GM19395 (cell line): ENCODE data around the gene ELF2.
"Not testable (repeated sequence)": the region's sequence is repeated elsewhere in the genome, so short reads cannot be mapped to it uniquely, and the experiment has no call there.

Experiments
- ATAC-seq: cut with Tn5 transposase; IDR thresholded peaks from one replicate; pipeline ENCODE4 v1.9.1; 2021; ENCODE audit warnings: mild to moderate bottlenecking, moderate library complexity; ENCODE audit not compliant: unreplicated experiment

Gene ELF2

DNA sequence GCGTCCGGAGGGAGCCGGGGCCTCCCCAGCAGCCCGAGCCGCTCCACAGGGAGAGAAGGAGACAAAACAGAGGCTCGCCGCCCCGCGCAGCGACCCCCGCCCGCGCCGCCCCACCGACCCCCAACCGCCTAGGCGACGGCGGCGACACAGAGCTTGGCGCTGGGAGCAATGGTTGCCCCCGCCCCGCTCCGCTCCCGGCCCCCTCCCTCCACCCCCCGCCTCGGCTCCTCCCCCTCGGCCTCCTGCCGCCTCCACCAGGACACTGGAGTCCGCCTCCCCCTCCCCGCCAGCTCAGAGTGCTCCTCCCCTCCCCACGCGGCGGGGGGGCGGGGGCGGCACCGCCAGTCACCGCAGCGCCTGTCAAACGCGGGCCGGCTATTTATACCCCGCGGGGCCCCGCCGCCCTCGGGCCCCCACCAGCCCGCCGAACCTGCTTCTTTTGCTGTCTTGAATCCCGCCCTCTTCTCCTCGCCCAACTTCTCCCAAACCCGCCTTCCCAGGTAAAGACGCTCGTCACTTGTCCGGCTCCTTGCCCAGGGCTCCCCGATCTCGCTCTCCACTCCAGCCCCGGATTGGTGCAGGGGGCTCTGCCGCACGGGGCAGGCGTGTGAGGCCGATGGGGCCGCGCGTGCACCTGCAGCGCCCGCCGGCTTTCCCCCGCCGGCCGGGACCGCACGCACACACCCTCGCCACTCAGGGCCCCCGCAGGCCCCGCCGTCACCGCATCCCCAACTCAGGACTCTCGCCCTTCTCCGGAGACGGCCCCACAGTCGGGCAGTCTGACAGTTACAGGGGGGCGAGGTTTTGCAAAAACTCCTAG, at the start of gene ELF2:
Gene ELF2 (minus strand): TSS at position 170 of the 820 bp plus-strand sequence. CDS start 39,517 bp downstream, outside the sequence.
- ATAC-seq = peak; percentile 41

DNA sequence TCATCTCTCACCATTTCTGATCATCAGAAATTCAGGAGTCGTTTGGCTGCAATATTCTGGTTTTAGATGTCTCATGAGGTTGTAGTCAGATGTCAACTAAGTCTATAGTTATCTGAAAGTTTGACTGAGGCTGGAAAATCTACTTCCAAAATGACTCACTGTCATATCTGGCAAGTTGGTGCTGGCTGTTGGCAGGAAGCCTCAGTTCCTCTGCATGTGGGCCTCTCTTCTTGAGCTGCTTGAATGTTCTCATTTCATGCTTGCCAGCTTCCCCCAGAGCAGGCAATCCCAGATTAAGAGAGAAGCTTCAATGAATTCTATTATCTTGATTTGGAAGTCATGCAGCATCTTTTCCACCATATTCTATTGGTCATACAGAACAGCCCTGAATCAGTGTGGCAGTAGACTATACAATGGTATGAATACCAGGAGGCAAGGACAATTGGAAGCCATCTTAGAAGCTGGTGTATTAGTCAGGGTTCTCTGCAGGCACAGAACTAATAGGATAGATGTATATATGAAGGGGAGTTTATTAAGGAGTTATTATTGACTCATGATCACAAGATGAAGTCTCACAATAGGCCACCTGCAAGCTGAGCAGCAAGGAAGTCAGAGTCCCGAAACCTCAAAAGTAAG, 46.8 kb upstream of the ELF2 start:
- peak; percentile 75 for ATAC-seq

DNA sequence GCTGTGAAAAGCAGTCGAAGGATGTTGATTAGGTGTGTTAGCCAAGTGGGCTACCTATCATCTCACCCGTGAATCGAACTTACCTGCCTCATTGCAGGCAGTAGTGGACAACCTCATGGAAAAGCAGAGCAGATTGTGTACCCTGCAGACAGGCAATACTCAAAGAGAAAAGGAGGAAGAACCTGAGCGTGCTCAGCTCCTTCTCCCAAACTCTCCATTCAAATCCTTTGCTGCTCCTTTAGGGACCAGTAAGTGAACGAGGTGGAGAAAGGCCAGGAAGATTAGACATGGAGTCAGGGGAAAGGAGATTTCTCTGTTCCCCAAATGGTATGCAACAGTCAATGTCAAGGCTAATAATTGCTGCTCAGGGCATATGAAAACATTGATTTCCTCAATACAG, 45.2 kb upstream of the ELF2 start:
- ATAC-seq = no peak

DNA sequence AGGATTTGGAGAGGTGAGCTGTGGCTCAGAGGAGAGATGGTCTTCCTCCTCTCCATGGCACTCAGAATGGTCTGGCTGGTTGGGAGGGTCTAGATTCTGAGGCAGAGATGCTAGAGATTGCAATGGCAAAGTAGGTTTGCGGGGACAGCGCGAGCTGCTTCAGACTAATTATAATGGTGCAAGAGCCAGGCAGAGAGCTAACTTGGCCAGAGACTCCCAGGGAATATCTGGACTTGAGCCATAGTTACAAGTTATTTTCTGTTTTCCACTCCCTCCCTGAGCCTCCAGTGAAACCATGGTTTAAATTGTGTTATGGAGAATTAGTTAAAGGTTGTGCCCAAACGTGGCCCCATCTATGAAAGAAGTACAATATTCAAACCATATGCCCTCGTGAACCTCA, 44.7 kb upstream of the ELF2 start:
- ATAC-seq = no peak

DNA sequence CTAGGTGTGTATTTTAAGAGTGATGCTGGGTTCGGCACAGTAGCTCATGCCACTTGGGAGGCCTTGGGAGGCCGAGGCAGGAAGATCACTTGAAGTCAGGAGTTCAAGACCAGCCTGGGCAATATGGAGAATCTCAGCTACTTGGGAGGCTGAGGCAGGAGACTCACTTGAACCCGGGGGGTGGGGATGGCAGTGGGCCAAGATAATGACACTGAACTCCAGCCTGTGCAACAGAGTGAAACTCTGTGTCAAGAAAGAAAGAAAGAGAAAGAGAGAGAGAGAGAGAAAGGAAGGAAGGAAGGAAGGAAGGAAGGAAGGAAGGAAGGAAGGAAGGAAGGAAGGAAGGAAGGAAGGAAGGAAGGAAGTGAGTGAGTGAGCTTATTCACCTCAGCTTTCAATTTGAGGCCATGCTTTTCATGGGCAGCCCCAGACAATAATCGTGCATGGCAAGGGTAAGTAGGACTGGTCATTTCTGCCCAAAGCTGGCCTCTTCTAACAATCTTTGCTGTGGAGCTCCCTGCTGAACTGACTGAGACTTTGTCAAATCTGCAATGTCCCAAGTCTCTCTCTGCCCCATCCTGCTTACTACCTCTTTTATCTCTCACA, 42.5 kb upstream of the ELF2 start:
- ATAC-seq = no peak

DNA sequence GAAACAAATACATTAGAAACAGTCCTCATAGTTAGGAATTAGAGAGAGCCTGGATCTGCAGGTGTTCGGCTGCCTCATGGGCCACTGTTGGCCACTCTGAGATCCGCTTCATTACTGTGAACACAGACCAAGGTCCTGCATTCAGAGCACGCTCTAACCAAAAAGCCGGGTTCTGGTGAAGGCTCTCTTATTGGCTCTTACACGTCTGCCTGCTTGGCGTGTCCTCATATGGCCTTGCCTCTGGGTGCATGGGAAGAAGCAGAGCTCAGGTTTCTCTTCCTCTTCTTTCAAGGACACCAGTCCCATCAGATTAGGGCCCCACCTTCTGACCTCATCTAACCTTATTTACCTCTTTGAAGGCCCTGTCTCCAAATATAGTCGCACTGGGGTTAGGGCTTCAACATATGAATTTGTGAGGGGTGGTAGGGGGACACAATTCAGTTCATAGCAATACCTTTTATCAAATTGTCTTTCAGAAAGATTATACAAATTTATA, 37.1 kb upstream of the ELF2 start:
- peak; percentile 100 for ATAC-seq

DNA sequence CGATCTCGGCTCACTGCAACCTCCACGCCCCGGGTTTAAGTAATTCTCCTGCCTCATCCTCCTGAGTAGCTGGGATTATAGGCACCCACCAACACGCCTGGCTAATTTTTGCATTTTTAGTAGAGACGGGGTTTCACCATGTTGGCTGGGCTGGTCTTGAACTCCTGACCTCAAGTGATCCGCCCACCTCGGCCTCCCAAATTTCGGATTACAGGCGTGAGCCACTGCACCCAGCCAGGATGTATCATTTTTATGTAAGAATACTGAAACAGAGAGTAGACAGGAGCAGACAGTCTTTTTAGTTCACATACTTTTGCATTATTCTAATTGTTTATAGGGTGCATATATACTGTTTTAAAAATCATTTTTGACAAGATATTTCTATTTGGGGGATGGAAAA, 36.6 kb upstream of the ELF2 start:
- peak; percentile 29 for ATAC-seq

DNA sequence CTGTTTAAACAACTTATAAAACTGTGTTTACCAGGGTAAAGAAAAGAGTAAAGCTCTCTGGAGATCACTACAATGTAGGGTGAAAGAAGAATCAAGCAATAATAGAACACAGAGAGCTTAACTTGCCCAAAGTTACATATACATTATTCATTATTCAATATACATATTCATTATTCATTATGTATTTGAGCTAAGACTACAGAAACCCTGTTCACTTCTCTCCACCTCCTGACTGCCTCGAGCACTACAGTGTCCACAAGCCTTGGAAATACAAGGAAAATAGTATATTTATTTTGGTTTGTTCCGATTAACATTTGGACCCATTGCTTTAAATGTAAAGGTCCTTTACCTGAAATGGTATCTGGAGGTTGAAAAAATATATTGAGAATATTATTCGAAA, 35.9 kb upstream of the ELF2 start:
- no peak for ATAC-seq

DNA sequence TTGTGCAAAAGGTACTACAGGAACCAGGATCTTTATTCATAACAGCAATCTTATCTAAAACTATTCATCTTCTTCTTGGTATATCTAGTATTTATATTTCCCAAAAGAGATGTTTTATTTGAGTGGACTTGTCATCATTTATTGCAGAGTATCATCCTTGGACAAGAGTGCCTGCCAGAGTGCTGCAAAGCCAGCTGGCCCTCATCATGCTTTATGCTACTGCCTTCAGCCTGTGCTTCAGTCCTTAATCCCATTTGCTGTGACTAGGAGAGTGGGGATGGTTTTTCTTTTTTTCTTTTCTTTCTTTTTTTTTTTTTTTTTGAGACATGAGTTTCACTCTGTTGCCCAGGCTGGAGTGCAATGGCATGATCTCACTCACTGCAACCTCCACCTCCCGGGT, 33.5 kb upstream of the ELF2 start:
- no peak for ATAC-seq

DNA sequence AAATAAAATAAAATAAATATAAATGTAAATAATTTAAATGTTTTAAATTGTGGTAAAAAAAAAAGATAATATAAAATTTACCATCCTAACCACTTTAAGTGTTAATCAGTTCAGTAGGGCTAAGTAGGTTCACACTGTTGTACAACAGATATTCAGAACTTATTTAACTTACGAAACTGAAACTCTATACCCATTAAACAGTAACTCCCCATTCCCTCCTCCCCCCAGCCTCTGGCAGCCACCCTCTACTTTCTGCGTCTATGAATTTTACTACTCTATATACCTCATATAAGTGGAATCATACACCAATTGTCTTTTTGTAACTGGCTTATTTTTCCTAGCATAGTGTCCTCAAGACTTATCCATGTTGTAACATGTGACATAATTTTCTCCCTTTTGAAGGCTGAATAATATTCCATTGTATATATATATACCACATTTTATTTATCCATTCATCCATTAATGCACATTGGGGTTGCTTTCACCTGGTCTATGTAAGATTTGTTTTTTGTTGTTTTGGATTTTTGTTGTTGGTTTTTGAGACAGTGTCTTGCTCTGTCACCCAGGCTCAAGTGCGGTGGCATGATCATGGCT, 32.5 kb upstream of the ELF2 start:
- no peak for ATAC-seq

DNA sequence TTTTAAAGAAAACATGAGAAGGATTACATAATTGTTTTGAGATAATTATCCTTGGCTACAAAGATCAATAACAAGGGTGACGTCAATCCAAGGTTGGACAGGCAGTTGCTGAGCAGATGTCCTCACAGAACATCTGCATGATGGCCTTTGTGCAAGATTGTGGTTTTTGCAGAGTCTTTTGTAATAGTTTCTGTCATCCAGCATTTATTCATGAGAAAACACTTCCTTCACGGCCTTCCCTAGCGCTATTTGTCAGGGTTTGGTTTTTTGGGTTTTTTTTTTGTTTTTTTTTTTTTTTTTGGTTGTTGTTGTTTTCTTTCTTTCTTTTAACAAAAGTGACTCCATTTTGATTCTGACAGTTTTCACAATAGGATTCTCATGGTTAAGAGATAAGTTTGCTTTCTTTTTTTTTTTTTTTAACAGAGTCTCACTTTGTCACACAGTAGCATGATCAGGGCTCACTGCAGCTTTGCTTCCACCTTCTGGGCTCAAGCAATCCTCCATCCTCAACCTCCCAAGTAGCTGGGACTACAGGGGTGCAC, 31.5 kb upstream of the ELF2 start:
- peak; percentile 61 for ATAC-seq

DNA sequence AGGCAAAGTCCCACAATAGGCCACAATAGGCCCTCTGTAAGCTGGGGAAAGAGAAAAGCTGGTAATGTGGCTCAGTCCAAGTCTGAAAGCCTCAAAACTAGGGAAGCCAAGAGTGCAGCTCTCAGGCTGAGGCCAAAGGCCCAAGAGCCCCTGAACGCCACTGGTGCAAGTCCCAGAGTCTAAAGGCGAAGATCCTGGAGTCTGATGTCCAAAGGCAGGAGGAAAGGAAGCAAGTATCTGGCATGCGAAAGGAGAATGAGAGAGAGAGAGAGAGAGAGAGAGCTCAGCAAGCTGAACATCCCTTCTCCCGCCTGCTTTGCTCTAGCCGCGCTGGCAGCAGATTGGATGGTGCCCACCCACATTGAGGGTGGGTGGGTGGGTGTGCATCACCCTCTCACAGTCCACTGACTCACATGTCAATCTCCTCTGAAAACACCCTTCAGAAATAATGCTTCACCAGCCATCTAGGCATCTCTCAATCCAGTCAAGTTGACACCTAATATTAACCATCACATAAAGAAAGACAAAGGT, 30.9 kb upstream of the ELF2 start:
- peak; percentile 28 for ATAC-seq

DNA sequence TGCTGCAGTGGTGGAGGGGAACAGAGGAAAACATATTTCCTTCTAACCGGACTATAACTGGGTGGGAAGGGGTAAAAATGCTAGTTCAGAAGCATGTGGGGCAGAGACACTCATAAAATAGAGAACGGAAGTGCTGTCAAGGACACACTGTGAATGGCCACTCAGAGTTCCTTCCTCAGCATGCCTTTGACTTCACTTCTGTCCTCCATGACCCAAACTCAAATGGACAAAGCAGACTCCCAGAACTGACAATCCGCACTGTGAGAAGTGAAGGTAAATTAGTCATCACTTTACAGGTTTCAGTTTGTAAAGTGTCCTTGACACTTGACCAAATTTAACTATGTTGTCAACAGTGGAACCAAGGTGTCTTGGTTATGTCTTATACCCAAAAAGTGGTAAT, 30.2 kb upstream of the ELF2 start:
- ATAC-seq = no peak

DNA sequence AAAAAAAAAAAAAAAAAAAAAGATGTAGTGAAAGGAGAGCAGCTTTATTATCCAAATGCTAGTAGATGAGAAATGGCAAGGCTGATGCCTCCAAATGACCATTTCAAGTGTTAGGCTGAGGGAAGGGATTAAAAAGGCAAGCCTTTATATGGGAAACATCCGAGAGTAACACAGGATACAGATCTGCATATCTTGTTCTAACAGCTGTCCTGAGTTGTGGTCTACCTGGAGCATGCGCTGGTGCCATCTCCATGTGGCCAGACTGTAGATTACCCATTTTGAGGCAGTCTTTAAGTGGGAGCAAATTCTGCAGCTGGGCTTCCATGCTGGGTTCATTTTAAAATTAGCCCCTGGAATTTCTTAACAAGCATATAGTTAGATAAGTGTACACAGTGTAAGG, 26.0 kb upstream of the ELF2 start:
- ATAC-seq = no peak

DNA sequence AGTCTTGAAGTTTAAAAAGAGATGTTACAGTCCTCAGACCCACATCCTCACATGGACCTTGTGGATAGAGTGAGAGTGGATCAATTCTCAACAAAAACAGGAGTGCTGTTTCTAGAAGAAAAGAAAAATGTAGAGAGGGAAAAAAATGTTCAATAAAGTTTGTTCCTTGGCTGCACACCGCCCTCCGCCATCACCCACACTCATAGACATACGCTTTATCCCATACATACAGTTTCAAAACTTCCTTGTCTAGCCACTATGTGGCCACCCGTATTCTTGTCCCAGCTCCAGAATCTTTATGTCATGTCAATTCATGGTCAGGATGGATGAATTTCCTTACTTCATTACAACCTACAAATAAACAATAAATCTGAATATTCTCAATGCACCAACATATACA, 23.5 kb upstream of the ELF2 start:
- no peak for ATAC-seq

DNA sequence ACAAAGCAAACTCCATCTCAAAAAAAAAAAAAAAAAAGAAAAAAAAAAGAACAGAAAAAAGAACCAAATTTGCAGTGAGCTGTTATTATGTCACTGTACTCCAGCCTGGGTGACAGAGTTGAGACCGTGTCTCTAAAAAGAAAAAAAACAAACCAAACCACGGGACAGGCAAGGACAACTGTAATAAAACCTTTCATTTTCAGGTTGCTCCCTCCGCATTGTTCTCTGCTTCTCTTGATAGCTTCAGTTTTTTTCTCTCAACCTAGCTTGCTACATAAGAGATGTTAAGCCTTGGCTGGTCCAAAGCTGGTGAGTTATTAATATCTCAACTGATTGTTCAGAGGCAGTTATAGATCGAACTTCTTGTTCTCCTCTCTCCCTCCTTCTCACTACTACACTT, 23.1 kb upstream of the ELF2 start:
- no peak for ATAC-seq

DNA sequence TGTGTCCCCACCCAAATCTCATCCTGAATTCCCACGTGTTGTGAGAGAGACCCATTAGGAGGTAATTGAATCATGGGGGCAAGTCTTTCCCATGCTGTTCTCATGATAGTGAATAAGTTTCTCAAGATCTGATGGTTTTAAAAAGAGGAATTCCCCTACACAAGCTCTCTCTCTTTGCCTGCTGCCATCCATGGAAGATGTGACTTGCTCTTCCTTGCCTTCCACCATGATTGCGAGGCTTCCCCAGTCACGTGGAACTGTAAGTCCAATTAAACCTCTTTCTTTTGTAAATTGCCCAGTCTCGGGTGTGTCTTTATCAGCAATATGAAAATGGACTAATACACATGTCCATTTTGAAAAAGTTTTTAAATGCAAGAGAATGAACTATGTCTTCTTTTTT, 20.2 kb upstream of the ELF2 start:
- ATAC-seq = not testable (repeated sequence)

DNA sequence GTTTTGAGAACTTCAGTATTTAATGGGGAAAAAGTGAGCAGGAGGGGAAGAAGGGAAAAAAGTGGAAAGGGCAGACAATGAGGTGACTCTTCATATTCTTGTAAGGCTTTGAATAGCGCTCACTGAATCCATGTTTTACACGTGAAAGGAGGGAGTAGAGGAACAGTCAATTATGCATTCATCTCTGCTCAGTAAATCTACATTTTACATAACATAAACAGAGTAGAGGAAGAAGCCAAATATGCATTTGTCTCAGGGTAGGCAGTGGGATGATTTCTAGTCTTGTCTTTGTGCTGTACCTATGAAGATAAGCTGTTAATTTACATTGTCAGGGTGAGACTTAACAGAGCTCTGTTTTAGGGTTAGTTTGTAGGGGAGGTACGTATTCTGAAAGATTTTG, 19.4 kb upstream of the ELF2 start:
- ATAC-seq = no peak

DNA sequence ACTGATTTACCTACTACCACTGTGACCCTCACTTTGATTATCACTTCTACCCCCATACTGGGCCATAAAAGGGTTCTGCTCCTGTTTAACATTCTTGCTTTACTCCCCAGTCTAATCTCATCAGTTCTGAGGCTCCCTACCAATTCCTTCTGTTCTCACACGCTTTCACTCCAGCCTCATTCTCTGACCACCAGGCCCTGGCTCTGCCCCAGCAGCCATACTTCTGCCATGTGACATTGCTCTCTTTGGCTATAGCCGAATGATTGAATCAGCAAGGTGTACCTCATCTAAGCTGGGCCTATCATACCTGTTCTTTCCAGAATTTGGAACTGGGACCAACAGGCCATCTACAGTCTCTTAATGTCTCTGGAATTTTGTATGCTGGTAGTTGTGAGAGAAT, 14.4 kb upstream of the ELF2 start:
- no peak for ATAC-seq

DNA sequence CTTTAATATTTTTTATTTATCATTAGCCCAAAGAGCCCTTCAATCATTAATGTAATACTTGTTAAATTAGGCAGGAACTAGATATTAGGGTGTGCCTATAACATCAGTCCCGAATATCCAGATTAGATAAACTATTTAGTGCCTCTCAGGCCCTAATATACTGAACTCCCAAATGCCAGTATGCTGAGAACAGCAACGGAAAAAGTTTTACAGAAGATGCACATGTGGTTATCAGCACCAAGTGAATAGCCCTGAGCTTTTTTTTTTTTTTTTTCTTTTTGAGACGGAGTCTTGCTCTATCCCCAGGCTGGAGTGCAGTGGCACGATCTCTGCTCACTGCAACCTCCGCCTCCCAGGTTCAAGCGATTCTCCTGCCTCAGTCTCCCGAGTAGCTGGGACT, 13.0 kb upstream of the ELF2 start:
- ATAC-seq = no peak

DNA sequence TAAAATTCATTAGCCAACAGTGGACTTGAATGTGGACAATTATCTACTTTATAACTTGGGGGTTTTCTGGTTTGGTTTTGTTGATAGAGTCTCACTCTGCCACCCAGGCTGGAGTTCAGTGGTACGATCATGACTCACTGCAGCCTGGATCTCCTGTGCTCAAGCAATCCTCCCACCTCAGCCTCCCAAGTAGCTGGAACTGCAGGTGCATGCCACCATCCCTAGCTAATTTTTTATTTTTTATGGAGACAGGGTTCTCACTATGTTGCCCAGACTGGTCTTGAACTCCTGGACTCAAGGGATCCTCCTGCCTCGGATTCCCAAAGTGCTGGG, 12.4 kb upstream of the ELF2 start:
- ATAC-seq = no peak
